Measurements from ENCODE around the gene TRIM47. TPM values are rescaled to one million over a fixed set of nuclear protein-coding genes. Genes with fewer than 3 reads are reported as not detected.
A peak's percentile ranks its signal among the peaks of the same experiment; 100 is the strongest.

Gene TRIM47
- total and polyA plus RNA-seq, 2 of the 13 experiments (the other 11 are each of a cell fraction or from before 2014, with no cell fraction given): 33.5 to 82.0 TPM

DNA sequence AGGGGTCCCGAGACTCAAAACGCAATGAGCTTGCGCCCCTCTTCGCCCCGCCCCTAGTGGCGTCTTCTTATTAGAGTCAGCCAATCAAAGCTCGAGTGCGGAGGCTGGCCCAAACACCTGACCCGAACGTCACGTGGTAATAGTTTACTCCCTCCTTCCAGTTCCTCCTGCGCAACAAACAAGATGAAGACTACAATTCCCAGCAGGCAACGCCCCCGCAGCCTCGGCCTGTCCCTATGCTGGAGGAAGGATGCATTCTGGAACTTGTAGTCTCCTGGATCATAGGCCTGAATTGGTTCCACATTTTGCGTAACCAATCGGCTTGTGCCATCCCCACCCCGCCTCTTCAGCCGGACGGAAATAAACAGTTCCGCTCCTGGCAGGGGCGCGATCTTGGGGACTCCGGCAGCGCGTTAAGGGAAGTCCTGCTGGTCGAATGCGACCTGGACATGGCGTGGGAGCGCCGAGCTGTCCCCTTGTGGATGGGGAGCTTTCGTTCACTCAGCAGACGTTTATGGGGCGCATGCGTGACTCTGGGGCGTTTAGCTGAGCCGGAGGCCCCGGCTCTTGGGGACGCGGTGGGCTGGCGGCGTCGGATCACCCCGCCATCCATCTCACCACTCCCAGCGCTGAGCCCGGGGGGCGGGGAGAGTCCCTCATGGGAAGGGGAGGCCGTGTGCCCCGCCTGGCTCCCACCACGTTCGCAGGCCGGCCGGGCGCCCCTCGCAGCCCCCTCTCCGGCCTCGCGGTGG lies 22.9 kb downstream of the TRIM47 start, which contains the start of gene WBP2 (continued):
- TF ChIP-seq MTA1 (CRISPR knock-in tag; IDR thresholded peaks at IDR 0.05; ENCODE audit: borderline replicate concordance) (peak; percentile 55; the same call in 1 of the 2 replicates), ZBTB20 (CRISPR knock-in tag; IDR thresholded peaks at IDR 0.05; ENCODE audit: borderline replicate concordance, low read depth) (no peak), ZNF296 (CRISPR knock-in tag; conservative IDR thresholded peaks at IDR 0.05) (peak; percentile 91; the same call in 1 of the 2 replicates), ZBTB39 (CRISPR knock-in tag; IDR thresholded peaks at IDR 0.05) (no peak), ZNF788 (CRISPR knock-in tag; IDR thresholded peaks at IDR 0.05; ENCODE audit: borderline replicate concordance) (peak; percentile 81; the same call in 1 of the 2 replicates), ZNF276 (CRISPR knock-in tag; IDR thresholded peaks at IDR 0.05; ENCODE audit: low read depth) (peak; percentile 93), ZNF264 (CRISPR knock-in tag; IDR thresholded peaks at IDR 0.05) (no peak), MTF1 (CRISPR knock-in tag; IDR thresholded peaks at IDR 0.05) (no peak), E2F1 (CRISPR knock-in tag; IDR thresholded peaks at IDR 0.05) (peak; percentile 82), MIER3 (CRISPR knock-in tag; IDR thresholded peaks at IDR 0.05; ENCODE audit: borderline replicate concordance) (peak; percentile 59; the same call in 1 of the 2 replicates), SOX5 (CRISPR knock-in tag; IDR thresholded peaks at IDR 0.05; ENCODE audit: borderline replicate concordance) (peak; percentile 46; the same call in 1 of the 2 replicates), TBX3 (IDR thresholded peaks at IDR 0.05; ENCODE audit: borderline replicate concordance) (no peak)
- TF ChIP-seq, protein P1, sequence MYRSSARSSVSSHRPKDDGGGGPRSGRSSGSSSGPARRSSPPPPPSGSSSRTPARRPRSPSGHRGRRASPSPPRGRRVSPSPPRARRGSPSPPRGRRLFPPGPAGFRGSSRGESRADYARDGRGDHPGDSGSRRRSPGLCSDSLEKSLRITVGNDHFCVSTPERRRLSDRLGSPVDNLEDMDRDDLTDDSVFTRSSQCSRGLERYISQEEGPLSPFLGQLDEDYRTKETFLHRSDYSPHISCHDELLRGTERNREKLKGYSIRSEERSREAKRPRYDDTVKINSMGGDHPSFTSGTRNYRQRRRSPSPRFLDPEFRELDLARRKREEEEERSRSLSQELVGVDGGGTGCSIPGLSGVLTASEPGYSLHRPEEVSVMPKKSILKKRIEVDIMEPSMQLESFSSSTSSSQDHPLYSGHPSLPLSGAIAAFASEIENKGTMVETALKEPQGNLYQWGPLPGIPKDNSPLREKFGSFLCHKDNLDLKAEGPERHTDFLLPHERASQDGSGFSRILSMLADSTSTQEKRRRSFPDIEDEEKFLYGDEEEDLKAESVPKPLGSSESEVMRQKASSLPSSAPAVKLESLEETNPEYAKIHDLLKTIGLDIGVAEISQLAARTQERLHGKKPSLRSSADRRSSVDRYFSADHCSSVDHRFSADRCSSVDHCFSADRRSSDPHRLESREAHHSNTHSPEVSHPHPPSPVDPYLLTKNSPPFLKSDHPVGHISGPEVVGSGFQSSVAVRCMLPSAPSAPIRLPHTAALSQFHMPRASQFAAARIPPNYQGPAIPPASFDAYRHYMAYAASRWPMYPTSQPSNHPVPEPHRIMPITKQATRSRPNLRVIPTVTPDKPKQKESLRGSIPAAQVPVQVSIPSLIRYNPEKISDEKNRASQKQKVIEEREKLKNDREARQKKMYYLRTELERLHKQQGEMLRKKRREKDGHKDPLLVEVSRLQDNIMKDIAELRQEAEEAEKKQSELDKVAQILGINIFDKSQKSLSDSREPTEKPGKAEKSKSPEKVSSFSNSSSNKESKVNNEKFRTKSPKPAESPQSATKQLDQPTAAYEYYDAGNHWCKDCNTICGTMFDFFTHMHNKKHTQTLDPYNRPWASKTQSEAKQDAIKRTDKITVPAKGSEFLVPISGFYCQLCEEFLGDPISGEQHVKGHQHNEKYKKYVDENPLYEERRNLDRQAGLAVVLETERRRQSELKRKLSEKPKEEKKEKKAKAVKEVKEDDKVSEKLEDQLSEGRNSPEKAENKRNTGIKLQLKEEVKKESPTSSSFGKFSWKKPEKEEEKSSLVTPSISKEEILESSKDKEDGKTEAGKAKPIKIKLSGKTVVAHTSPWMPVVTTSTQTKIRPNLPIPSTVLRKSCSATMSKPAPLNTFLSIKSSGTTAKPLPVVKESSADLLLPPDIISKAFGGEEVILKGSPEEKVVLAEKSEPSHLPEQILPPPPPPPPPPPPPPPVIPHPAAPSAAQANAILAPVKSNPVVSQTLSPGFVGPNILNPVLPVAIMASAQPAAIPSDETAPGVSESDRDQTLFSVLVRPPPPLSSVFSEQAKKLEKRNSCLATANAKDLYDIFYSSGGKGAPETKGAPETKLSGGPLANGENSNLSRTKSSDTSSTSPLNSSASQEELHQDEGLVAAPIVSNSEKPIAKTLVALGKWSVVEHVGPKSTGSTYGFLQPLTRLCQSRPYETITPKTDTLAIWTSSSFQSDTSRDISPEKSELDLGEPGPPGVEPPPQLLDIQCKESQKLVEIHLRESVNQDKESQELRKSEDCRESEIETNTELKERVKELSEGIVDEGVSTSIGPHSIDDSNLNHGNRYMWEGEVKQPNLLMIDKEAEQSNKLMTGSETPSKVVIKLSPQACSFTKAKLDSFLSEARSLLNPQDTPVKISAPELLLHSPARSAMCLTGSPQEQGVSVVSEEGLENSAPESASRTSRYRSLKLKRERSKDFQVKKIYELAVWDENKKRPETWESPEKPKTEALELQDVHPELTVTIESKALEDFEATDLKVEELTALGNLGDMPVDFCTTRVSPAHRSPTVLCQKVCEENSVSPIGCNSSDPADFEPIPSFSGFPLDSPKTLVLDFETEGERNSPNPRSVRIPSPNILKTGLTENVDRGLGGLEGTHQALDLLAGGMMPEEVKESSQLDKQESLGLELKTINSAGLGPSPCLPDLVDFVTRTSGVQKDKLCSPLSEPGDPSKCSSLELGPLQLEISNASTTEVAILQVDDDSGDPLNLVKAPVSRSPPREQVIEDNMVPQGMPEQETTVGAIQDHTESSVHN (CRISPR knock-in tag; IDR thresholded peaks at IDR 0.05): no peak; the same call in 1 of the 2 replicates

Measured in HepG2 (cell line).